Measurements from ENCODE around the gene B3GNT7.

Gene B3GNT7

GRCh38 chr2:231431606-231432005 lies 36.1 kb downstream of the B3GNT7 start:
- no peak for DNase-seq

- no peak for DNase-seq
These were observed 38.5 kb downstream of the B3GNT7 start for GRCh38 chr2:231433990-231434389.

GRCh38 chr2:231436957-231437356 lies 41.4 kb downstream of the B3GNT7 start:
- DNase-seq: no peak

GRCh38 chr2:231449503-231450054 lies 54.1 kb downstream of the B3GNT7 start:
- no peak for DNase-seq

GRCh38 chr2:231450548-231450989 lies 55.1 kb downstream of the B3GNT7 start:
- no peak for DNase-seq
